NB4 (cell line): ENCODE results near the gene ACTRT2.

Source experiments
- DNase-seq: peaks from one replicate; pipeline ENCODE4 v3.0.0; 2010; ENCODE audit warnings: low read depth
- H3K4me3 ChIP-seq: one replicate; pipeline ENCODE4 v1.5.1; 2011; ENCODE audit warnings: mild to moderate bottlenecking, low read depth, low read length, moderate library complexity
- MYC ChIP-seq: IDR thresholded peaks from 2 replicates; pipeline ENCODE4 v1.6.1; 2011; ENCODE audit warnings: low read depth, low read length
- POLR2A ChIP-seq: IDR thresholded peaks from 2 replicates; pipeline ENCODE4 v1.6.1; 2011; ENCODE audit warnings: mild to moderate bottlenecking; ENCODE audit not compliant: insufficient read length; ENCODE audit errors: extremely low read depth
- TF ChIP-seq, protein P1 (sequence below): IDR thresholded peaks from 2 replicates; pipeline ENCODE4 v1.6.1; 2011; ENCODE audit warnings: low read depth, low read length
- TF ChIP-seq, protein P2 (sequence below): IDR thresholded peaks from one replicate; pipeline ENCODE4 v1.5.1; 2012; ENCODE audit warnings: low read depth, low read length

The ACTRT2 gene

DNA sequence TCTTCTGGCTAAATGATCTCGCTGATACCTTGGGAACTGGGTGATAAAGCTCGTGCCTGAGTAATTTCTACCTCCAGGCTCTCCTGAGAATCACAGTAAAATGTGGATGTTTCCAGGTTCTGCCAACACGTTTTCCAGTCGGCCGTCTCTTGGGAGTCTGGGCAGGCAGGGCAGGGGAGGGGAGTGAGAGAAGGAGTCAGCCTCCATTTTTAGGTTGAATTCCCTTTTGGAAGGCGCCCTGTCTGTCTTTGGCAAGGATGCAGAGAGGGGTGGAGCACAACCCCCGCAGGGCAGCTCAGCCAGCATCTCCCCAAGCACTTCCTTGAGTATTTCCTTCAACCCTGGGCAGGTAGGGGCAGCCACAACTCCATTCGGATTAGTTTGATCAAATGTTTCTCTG, 15.5 kb upstream of the ACTRT2 start:
- no peak overlapping the region for H3K4me3 ChIP-seq
- TF ChIP-seq MYC (no peak), POLR2A (no peak)
- TF ChIP-seq, protein P1, sequence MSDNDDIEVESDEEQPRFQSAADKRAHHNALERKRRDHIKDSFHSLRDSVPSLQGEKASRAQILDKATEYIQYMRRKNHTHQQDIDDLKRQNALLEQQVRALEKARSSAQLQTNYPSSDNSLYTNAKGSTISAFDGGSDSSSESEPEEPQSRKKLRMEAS: no peak
- TF ChIP-seq, protein P2, sequence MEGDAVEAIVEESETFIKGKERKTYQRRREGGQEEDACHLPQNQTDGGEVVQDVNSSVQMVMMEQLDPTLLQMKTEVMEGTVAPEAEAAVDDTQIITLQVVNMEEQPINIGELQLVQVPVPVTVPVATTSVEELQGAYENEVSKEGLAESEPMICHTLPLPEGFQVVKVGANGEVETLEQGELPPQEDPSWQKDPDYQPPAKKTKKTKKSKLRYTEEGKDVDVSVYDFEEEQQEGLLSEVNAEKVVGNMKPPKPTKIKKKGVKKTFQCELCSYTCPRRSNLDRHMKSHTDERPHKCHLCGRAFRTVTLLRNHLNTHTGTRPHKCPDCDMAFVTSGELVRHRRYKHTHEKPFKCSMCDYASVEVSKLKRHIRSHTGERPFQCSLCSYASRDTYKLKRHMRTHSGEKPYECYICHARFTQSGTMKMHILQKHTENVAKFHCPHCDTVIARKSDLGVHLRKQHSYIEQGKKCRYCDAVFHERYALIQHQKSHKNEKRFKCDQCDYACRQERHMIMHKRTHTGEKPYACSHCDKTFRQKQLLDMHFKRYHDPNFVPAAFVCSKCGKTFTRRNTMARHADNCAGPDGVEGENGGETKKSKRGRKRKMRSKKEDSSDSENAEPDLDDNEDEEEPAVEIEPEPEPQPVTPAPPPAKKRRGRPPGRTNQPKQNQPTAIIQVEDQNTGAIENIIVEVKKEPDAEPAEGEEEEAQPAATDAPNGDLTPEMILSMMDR: no peak
- DNase-seq: no peak

DNA sequence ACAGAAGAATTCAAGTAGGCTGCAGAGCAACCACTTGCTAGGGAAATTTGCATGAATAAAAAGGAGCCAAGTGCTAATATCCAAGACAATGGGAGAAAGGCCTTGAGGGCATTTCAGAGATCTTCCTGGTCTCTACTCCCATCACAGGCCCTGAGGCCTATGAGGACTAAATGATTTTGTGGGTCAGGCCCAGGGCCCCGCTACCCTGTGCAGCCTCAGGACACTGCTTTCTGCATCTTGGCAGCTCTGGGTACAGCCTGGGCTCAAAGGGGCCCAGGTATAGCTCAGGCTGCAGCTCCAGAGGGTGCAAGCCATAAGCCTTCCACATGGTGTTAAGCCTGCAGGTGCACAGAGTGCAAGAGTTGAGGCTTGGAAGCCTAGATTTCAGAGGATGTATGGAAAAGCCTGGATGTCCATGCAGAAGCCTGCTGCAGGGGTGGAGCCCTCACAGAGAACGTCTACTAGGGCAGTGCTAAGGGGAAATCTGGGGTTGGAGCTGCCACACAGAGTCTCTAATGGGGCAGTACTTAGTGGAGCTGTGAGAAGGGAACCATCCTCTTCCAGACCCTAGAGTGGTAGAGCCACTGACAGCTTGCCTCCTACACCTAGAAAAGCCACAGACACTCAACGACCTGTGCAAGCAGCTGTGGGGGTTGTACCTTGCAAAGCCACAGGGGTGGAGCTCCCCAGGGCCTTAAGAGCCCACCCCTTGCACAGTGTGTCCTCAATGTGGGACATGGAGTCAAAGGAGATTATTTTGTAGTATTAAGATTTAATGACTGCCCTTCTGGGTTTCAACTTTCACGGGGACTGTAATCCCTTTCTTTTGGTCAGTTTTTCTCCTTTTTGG, 13.7 kb upstream of the ACTRT2 start:
- DNase-seq: no peak
- no peak overlapping the region for H3K4me3 ChIP-seq
- TF ChIP-seq, protein P1: no peak
- TF ChIP-seq POLR2A (no peak), MYC (no peak)
- TF ChIP-seq, protein P2: no peak

DNA sequence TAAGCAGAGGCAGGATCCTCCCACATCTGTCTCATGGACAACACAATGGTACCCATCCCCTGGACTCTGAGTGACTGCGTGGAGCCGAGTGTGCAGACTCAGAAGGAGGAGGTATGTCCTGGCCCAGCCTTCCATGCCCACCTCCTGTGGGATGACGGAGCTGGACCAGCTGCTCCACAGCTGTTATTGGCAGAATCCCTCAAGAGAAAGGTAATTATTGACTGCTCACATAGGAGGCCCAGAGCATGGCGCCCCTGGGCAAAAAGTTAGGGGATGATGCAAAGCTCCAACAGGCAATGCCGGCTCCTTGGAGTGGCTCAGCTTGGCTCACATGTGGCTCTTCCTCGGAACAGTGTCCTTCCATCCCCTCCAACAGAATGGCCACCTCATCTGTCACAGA, 12.2 kb upstream of the ACTRT2 start:
- no peak for TF ChIP-seq MYC
- TF ChIP-seq, protein P2: no peak
- no peak for TF ChIP-seq POLR2A
- TF ChIP-seq, protein P1: no peak
- H3K4me3 ChIP-seq: no peak overlapping the region
- no peak for DNase-seq

DNA sequence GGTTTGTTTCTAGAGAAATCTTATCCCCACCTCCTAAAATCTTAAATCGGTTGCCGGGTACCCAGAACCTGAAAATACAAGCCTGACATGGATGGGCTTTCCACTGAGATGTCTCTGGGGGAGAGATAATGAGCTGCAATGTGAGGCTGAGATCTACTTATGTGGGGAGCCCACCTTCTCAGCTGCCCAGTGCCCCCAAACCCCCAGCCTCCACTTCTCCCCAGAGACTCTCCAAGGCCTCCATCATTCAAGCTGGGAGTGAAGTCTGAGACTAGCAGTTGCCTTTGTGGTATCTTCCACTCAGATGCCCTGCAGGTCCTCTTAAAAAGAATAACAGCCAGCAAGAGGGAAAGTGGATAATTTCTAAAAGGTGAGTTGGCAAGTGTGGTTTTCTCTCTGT, 11.7 kb upstream of the ACTRT2 start:
- H3K4me3 ChIP-seq: no peak overlapping the region
- TF ChIP-seq, protein P1: no peak
- TF ChIP-seq POLR2A: no peak
- TF ChIP-seq, protein P2: no peak
- no peak for TF ChIP-seq MYC
- DNase-seq: no peak

DNA sequence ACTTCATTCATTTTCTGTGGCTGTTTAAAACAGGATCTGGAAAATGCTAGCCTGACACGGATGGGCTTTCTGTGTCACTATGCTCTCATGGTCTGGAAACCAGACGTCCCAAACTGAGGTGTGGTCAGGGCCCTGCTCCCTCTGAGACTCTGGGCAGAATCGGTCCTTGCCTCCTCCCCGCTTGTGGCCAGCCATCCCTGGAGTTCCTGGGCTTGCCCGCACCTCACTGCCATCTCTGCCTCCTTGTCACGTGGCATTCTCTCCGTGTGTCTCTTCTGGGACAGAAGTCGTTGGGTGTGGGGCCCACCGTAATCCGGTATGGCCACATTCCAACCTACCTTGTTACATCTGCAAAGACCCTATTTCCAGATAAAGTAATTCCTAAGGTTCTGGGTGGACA, 10.1 kb upstream of the ACTRT2 start:
- H3K4me3 ChIP-seq: no peak overlapping the region
- DNase-seq: no peak
- TF ChIP-seq, protein P1: no peak
- TF ChIP-seq MYC (no peak), POLR2A (no peak)
- TF ChIP-seq, protein P2: no peak
